ENCODE results near the gene TDP1. TPM values are rescaled to one million over a fixed set of nuclear protein-coding genes. Genes with fewer than 3 reads are reported as not detected.

The TDP1 gene
- total and polyA plus RNA-seq, 2 of the 13 experiments (the other 11 are each of a cell fraction or from before 2014, with no cell fraction given), result 16.4 to 31.2 TPM

GRCh38 chr14:89911010-89911919 is 44.5 kb upstream of the TDP1 start (continued):
- TF ChIP-seq, protein P1, sequence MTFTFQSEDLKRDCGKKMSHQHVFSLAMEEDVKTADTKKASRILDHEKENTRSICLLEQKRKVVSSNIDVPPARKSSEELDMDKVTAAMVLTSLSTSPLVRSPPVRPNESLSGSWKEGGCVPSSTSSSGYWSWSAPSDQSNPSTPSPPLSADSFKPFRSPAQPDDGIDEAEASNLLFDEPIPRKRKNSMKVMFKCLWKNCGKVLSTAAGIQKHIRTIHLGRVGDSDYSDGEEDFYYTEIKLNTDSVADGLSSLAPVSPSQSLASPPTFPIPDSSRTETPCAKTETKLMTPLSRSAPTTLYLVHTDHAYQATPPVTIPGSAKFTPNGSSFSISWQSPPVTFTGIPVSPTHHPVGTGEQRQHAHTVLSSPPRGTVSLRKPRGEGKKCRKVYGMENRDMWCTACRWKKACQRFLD (CRISPR knock-in tag; IDR thresholded peaks at IDR 0.05; ENCODE audit: borderline replicate concordance), result no peak
- TF ChIP-seq KAT2B (IDR thresholded peaks at IDR 0.05; ENCODE audit: borderline replicate concordance, low read depth, low read length) (no peak), ZBTB7A (CRISPR knock-in tag; IDR thresholded peaks at IDR 0.05) (no peak), HMG20A (CRISPR knock-in tag; IDR thresholded peaks at IDR 0.05; ENCODE audit: borderline replicate concordance) (peak; percentile 52; the same call in 1 of the 2 replicates), ZNF772 (CRISPR knock-in tag; IDR thresholded peaks at IDR 0.05) (no peak), ZNF383 (CRISPR knock-in tag; IDR thresholded peaks at IDR 0.05; ENCODE audit: borderline replicate concordance) (no peak), ZNF138 (CRISPR knock-in tag; IDR thresholded peaks at IDR 0.05; ENCODE audit: low read depth) (no peak), SCMH1 (CRISPR knock-in tag; IDR thresholded peaks at IDR 0.05; ENCODE audit: borderline replicate concordance) (no peak), ZMYM4 (CRISPR knock-in tag; IDR thresholded peaks at IDR 0.05) (no peak), ZNF34 (CRISPR knock-in tag; IDR thresholded peaks at IDR 0.05; ENCODE audit: borderline replicate concordance) (no peak), ZXDC (CRISPR knock-in tag; IDR thresholded peaks at IDR 0.05) (no peak), CSRNP1 (CRISPR knock-in tag; IDR thresholded peaks at IDR 0.05) (no peak), CCAR2 (optimal IDR thresholded peaks at IDR 0.05; ENCODE audit: low read depth, low read length) (no peak), ZNF296 (CRISPR knock-in tag; conservative IDR thresholded peaks at IDR 0.05) (no peak), YEATS4 (CRISPR knock-in tag; IDR thresholded peaks at IDR 0.05; ENCODE audit: borderline replicate concordance) (no peak), ZNF672 (CRISPR knock-in tag; IDR thresholded peaks at IDR 0.05) (no peak), NFIC (IDR thresholded peaks at IDR 0.05; ENCODE audit: low read length) (peak; percentile 88), ZNF282 (IDR thresholded peaks at IDR 0.05; ENCODE audit: partially characterized antibody) (no peak), ZFYVE20 (CRISPR knock-in tag; IDR thresholded peaks at IDR 0.05; ENCODE audit: borderline replicate concordance, low read depth) (no peak)
- TF ChIP-seq, protein P2, sequence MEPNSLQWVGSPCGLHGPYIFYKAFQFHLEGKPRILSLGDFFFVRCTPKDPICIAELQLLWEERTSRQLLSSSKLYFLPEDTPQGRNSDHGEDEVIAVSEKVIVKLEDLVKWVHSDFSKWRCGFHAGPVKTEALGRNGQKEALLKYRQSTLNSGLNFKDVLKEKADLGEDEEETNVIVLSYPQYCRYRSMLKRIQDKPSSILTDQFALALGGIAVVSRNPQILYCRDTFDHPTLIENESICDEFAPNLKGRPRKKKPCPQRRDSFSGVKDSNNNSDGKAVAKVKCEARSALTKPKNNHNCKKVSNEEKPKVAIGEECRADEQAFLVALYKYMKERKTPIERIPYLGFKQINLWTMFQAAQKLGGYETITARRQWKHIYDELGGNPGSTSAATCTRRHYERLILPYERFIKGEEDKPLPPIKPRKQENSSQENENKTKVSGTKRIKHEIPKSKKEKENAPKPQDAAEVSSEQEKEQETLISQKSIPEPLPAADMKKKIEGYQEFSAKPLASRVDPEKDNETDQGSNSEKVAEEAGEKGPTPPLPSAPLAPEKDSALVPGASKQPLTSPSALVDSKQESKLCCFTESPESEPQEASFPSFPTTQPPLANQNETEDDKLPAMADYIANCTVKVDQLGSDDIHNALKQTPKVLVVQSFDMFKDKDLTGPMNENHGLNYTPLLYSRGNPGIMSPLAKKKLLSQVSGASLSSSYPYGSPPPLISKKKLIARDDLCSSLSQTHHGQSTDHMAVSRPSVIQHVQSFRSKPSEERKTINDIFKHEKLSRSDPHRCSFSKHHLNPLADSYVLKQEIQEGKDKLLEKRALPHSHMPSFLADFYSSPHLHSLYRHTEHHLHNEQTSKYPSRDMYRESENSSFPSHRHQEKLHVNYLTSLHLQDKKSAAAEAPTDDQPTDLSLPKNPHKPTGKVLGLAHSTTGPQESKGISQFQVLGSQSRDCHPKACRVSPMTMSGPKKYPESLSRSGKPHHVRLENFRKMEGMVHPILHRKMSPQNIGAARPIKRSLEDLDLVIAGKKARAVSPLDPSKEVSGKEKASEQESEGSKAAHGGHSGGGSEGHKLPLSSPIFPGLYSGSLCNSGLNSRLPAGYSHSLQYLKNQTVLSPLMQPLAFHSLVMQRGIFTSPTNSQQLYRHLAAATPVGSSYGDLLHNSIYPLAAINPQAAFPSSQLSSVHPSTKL (CRISPR knock-in tag; IDR thresholded peaks at IDR 0.05), result peak; percentile 88

Measured in HepG2 (cell line).